ENCODE measurements around the gene ZNF605.

DNA sequence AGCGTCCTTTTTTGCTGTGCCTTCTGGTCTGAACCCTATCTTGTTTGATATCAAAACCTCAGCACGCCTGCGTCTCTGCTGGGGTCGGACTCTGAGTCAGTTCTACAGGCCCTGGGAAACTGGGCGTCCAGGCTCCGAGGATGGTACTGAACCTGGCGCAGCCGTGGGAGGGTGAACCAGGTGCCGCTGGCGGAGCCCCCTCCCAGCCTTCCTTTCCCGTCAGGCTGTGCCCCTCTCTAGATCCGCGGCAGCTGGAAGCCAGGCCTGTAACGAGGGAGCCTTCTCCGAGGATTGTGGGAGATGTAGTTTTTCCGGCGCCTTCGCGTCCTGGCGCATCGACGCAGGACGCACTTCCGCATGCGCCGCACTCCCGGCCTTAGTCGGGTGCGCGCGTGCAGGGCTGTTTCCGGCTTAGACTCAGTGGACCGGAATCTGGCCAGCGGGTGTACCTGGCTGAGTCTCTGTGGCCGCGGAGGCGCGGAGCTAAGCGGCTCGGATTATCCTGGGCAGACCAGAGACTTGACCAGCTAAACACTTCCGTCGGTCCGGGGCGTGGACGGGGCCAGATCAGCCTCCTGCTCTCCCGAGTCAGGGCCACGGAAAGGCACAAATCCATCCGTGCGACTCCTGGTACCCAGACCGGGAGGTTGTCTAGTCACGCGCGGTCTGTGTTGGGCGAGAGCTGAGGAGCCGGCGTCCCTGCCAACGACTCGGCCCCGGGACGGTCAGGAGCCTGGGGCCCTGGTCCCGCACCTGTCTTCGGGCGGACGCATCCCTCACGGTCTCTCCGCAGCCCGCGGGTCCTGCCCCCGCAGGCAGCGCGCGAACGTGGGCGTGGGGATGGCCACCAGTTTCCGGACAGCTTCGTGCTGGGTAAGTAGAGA lies 30.1 kb upstream of the ZNF605 start, which contains the start of gene ZNF26:
- TF ChIP-seq, protein P1, sequence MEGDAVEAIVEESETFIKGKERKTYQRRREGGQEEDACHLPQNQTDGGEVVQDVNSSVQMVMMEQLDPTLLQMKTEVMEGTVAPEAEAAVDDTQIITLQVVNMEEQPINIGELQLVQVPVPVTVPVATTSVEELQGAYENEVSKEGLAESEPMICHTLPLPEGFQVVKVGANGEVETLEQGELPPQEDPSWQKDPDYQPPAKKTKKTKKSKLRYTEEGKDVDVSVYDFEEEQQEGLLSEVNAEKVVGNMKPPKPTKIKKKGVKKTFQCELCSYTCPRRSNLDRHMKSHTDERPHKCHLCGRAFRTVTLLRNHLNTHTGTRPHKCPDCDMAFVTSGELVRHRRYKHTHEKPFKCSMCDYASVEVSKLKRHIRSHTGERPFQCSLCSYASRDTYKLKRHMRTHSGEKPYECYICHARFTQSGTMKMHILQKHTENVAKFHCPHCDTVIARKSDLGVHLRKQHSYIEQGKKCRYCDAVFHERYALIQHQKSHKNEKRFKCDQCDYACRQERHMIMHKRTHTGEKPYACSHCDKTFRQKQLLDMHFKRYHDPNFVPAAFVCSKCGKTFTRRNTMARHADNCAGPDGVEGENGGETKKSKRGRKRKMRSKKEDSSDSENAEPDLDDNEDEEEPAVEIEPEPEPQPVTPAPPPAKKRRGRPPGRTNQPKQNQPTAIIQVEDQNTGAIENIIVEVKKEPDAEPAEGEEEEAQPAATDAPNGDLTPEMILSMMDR (IDR thresholded peaks at IDR 0.05), result no peak
- TF ChIP-seq POLR2A (IDR thresholded peaks at IDR 0.05) (peak; percentile 33), POLR2AphosphoS5 (IDR thresholded peaks at IDR 0.05) (peak; percentile 77 to 90 (median 88))

Measured in breast epithelium (tissue), 3 donors.